GM21526 (cell line): Measurements from ENCODE around the gene COL4A5.
"Not testable (repeated sequence)": the region's sequence is repeated elsewhere in the genome, so short reads cannot be mapped to it uniquely, and the experiment has no call there.

Source experiments
- ATAC-seq: cut with Tn5 transposase; IDR thresholded peaks from one replicate; pipeline ENCODE4 v1.9.1; 2021; ENCODE audit warnings: moderate library complexity; ENCODE audit not compliant: unreplicated experiment, low FRiP score

The COL4A5 gene

GRCh38 chrX:108439426-108439942, at the start of gene COL4A5:
Gene COL4A5 (plus strand): TSS chrX:108439838. CDS start chrX:108440126, 288 bp downstream.
- no peak for ATAC-seq

- ATAC-seq = not testable (repeated sequence)
Measured at GRCh38 chrX:108390976-108391717, 48.5 kb upstream of the COL4A5 start.

DNA sequence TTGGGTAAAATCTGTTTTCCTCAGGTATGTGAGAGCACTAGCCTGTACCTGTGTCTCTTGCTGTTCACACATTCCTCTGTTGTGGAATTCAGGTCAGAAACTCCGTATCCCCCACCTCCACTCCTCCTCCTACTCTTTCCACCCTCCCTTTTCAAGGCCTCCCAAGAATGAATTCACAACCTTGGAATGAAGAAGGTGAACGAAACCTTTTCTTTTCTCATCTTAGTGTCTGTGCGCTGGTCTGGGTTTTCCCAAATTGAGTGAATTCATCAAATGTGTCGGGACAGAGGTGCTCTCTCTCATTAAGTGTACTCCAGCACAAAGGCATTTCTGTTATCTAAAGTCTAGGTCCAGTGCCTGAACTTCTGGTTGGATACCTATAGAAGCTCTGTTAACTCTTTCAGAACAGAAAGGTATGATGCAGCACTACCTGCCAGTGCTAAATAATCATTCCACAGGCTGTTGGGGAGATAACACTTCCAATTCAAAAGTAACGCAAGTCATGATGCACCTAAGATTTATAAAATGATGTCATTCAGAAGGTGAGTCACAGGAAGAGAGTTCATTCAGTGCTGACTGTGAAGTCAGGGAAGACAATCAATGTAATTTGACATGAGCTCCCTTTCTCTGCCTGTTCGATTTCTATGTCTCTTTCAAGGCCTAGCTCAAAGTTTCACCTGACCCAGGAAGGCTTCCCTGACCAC, 43.3 kb upstream of the COL4A5 start:
- ATAC-seq = no peak

DNA sequence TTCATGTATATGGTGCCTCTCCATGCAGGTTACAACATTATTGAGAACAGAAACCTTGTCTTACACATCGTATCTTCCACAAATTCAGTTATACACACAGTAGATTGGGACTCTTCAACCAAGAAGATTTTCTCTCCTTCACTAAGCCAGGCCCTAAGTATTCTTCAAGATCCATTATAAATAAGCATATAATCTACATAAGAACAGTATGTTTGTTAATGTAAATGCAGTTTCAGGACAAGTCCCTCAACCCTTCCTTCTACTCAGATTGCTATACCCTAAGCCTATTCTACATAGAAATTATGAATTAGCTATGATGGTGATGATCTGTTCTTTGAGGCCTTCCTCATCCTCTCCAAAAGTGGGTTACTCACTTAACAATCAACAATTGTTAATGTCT, 42.7 kb upstream of the COL4A5 start:
- no peak for ATAC-seq

DNA sequence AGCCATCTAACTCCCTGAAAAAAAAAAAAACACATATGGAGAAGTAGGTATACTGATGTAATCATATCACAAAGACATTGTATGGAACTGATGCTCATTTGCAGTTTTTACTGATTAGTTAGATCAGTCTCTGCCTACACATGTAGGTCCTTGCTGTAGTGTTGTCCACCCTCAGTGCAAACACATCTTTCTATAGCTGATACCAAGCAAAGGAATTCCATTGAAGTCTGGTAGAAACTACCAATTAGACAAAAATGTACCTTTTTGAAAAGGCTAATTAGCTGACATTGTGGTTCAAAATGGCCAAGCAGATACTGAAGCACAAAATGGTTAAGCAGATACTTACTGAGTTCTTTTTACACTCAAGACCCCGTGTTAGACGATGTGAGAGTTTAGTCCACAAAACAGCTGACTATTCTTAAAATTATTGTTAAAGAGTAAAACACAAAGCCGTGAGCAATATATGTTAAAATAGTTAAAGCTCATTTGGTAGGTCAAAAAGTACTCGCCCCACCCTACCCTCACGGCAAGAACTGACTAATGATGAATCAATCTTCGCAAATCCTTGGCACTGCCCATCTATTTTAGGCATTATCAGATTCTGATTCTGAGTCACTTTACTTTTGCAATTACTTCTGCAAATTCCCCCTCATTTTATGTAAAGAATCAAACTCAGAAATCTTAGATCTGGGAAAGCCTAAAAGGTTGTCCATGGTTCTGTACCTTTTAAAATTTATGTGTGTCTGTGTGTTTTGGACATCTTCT, 41.8 kb upstream of the COL4A5 start:
- ATAC-seq = no peak

DNA sequence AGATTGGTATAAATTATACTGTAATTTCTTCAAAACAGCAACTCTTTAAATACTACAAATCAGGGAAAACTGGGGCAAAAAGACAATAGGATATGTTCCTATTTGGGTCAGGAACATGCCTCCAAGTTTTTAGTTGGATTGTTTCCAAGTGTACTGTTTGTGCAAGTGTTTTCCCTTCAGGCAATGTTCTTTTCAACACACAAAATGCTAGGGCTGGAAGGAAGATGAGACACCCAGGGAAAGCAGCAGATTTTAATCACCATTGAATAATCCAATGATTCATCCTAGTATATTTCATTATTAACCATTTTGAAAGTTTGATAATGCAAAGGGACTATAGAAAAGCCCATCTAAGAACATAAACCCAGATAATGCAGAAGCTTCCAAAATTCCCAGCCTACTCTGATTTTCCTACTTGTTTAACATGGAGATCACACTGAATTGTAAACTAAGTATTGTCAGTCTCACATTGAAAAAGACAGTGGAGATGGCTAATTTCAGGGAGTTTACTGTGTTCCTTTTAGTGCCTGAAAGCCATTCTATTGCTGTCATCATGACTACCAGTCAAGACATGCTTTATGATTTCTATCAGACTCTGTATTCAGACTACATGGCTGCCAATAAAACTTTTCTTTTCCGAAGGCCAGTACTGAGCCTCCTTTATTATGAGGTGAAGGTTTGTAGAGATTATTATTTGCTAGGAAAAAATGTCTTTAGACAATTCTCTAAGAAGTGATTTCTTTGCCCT, 40.0 kb upstream of the COL4A5 start:
- ATAC-seq = no peak

DNA sequence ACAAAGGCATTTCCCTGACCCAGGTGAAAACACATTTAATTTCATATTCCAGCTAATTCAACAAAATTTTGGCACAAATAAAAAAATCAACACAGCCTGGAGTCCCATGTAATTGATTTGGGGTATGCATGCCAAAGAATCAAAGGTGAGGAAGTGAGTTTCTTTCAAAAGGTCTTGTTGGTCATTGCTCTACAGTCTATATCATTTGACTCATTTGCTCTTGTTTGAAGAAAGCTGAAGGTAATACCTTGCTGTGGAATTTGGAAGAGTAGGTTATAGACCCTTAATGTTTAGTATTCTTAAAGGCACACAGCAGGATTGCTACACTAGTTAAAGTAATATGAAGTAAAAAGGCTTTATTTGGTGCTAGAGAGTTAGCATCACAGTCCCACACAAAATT, 26.9 kb upstream of the COL4A5 start:
- no peak for ATAC-seq

- ATAC-seq = no peak
Measured at GRCh38 chrX:108415146-108415545, 24.5 kb upstream of the COL4A5 start.

- no peak for ATAC-seq
Measured at GRCh38 chrX:108415891-108416290, 23.7 kb upstream of the COL4A5 start.

- peak; percentile 72 for ATAC-seq
Measured at GRCh38 chrX:108417257-108417656, 22.4 kb upstream of the COL4A5 start.

GRCh38 chrX:108419401-108419800, 20.2 kb upstream of the COL4A5 start:
- ATAC-seq = no peak

DNA sequence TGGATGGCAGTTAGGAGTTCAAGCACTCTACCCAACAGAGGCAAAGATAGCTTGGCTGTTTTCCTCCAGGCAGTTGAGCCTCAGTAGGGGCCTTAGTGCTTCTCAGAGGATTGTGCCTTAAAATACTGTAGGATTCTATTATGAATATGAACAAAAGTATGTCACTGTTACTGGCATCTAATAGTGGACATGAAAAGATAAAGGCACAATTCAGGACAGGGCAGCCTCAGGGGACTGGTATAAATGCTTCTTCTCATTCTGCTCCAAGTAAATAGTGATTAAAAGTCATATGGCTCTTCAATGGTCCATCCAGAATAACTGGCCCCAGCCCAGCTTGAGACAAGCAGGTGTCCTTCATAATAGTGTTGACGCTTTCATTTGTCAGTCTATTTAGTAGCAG, 19.2 kb upstream of the COL4A5 start:
- no peak for ATAC-seq

DNA sequence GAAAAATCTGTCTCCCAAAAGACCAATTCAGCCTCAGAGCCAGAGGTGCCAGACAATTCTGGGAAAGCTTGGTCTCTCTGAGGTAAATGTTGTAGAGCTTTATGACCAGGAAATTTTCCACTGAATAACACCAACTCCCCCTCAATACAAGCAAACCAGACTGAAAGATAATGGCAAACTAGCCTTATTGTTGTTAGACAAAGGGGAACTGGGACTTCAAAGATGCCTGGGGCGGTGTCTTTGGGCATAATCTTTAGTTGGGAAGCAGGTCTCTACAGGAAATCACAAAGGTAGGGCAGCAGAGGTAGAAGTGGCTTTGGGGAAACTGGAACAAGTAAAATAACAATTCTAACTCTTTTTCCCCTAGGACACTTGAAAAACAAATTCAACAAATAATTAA, 13.4 kb upstream of the COL4A5 start:
- no peak for ATAC-seq

DNA sequence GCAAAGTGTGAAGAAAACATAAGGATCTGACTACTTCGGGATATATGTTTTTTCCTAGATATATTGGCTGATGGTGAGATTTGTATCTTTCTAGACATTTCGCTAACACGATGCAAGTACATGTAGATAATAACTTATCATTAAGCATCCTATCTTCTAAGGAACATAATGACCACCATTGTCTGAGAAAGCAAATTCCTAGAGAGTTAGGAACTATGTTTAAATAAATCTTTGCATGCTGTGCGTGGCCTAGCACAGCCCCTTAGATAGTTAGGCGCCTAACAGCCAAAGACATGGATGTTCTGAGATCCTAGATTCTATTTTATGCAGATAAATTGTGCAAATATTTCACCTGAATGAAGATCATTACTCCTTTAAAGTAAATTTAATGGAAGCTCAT, 4.4 kb upstream of the COL4A5 start:
- ATAC-seq = no peak

DNA sequence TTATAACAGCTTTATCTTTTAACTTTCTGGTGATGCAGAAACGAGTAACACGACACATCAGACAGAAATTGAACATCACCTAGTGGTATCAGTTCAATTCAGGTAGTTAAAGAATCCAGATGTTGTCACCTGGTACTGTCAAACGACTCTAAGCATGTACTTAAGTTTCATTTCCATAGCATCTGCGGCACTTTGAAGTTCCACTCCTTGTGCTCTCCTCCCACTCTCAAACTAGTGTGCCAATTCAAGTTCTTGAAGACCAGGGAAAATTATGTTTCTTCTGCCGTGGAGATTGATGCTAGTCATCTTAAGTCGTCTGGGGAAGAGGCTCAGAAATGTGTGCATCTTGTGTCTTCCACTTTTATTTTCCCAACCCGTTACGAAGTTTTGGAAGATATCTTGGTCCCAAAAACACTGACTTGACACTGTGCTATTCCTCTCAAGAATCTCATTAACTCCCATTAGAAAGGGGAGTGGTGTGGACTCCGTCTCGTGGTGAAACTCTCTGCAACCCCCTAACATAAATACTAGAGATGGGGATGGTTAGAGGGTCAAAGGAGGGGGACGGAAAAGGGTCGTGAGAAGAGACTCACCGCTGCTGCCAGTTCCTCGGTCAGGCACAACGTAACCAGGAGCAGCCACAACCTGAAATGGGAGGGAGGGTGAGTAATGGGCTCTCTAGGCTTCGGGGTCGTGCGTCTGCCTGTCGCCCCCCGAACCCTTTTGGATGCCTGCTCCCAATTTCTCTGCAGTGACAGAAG, 2.1 kb upstream of the COL4A5 start:
- ATAC-seq = no peak

- ATAC-seq = no peak
Measured at GRCh38 chrX:108438110-108438623, 1.5 kb upstream of the COL4A5 start, which contains the start of gene COL4A6. Gene COL4A6 (minus strand): TSS chrX:108438422. CDS start chrX:108438196, 226 bp downstream.

DNA sequence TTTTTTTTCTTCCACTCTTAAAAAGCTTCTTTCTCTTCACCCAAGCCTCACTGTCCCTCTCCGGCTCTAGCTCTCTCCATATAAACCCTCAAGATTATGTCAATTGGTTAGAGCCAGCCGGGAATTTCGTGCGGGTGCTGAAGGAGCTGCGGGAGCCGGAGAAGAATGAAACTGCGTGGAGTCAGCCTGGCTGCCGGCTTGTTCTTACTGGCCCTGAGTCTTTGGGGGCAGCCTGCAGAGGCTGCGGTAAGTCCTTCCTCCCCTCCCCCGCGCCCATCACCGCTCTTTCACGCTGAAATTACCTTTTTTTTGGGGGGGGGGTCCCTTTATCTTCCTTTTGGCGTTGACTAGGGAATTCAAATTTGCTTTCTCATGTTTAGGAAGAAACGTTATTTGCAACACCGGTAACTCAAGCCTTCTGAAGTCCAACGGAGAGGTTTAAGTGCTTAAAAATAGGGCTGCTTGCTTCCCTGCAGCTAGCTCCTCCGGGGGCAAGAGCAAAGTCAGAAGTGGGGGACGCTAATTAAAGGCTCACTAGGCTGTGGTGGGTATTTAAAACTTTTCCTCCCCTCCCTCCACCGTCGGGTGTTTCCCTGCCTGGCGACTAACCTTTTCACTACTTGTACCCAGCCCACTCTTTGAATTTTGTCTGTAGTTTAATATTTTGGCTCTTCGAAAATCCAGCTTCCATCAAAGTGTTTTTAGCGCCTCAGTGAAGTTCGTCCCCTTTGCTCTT, 491 bp downstream of the COL4A5 start:
- no peak for ATAC-seq

- no peak for ATAC-seq
Measured at GRCh38 chrX:108442901-108443464, 3.3 kb downstream of the COL4A5 start.
